GM19397 (cell line): Measurements from ENCODE around the gene GPLD1.

Source experiments
- ATAC-seq: cut with Tn5 transposase; IDR thresholded peaks from one replicate; pipeline ENCODE4 v1.9.1; 2021; ENCODE audit warnings: mild to moderate bottlenecking, moderate library complexity; ENCODE audit not compliant: unreplicated experiment

GPLD1 gene

DNA sequence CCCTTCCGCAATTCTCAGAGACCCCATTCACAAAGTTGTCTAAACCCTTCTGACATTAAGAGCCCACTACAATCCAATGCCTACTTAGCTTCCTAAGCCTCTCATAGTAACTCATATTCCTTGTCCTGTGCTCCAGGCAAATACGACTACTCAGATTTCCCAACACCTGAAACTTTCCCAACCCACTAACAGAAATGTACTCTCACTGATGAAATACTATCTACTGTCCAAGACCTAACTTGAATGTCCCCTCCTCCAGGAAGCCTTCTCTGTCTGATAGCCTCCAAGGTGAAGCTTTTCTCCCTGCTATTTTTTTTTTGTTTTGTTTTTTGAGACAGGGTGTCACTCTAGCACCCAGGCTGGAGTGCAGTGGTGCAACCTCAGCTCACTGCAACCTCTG lies 30.4 kb downstream of the GPLD1 start:
- no peak for ATAC-seq

DNA sequence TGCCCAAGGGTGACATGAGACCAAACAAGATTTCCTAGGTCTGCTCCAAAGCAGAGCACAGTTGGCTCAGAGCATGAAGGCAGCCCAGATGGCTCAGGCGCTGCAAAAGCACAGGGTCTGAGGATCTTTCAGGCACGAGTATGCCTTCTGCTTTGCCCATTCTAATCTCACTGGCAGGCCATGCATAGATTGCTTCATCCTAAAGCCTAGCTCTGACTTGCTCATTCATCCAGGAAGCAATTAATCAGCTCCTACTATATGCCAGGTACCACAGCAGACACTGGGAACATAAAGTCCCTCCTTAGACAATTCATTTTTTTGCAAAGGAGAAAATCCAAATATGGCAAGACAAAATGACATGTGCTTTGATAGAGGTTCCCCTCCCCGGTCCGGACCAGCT lies 31.2 kb downstream of the GPLD1 start:
- no peak for ATAC-seq

DNA sequence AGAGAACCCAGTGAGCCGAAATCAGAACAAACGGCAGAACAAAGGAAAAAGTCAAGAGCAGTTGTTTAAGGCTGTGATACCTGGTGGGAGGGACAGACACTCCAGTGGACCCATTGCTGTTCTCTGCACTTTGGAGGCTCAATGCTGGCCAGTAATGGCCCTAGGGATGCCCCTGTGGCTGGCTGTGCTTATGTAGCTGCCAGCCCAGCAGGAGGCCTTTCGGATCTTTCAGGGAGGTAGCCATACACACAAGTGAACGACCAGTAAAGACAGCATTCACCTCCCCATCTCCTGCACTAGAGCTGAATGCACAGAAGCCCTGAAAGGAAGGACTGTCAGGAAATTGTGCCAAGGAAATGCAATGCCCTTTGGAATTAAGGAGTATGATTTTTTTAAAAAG lies 34.3 kb downstream of the GPLD1 start:
- no peak for ATAC-seq

DNA sequence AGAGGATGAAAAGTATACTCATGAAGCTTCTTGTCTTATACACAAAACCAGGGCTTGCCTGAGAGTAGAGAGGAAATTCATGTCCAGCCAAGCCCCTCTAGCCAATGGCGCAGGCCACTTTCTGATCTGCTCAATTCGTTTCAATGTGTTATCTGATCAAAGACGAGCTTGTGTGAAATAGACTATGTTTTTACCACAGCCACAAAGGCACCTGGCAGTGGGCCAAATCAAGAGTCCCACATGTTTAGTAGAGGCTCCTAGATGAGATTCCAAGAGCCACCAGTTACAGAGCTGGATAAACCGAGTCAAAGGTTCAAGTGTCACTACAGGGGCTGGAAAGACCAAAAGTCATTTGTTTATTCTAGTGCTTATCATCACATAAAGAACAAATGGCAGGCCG lies 34.9 kb downstream of the GPLD1 start:
- no peak for ATAC-seq

DNA sequence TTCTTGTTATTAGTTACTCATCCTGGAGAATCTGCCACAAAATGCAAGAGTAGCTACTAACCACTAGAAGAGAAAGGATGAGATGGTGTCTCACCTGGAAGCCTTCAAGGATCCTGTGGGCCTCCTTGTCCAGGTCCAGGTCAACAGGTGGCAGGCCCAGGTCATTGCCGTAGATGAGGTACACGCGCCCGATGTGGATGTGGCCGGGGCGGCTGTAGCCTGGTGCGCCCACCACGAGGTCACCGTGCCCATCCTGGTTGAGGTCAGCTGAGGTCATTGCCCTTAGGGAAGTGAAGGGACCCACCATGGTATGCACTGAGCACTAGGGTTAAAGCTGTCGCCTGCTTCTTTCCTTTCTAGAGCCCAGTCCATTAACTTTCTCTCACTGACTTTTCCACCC lies 35.5 kb downstream of the GPLD1 start:
- ATAC-seq, result no peak

DNA sequence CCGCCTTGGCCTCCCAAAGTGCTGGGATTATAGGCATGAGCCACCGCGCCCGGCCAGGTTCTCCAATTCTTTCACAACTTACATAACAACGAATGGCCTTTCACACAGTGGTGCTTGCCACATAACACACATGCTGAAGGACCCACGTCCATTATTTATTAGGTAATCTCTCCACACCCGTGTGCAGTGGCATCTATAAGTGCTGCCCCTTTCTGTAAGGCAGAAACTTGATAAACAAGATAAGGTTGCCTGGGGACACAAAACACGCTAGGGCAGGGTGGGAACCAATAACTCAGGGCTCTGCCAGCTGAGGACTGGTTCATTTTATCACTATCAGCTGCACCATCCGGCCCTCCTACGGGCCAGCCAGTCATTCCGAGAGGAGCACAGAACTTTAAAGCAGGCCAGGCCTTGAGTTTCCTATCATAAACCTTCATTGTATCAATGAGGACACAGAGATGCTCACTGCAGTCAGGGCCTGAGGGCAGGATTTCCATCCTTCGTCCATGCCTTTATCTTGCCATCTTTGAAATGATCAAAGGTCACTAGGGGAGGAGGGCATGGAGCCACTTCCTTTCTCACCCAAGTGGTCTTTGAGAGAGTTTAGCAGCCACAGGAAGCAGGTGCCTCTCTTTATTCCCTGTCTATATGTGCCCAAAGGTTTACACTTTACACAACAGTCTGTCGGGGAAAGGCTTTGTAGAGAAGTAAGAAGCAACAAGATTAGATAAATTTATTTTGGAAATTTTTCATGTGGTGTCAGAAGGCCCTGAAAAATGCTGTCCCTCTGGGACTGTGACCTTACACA lies 37.6 kb downstream of the GPLD1 start:
- no peak for ATAC-seq

DNA sequence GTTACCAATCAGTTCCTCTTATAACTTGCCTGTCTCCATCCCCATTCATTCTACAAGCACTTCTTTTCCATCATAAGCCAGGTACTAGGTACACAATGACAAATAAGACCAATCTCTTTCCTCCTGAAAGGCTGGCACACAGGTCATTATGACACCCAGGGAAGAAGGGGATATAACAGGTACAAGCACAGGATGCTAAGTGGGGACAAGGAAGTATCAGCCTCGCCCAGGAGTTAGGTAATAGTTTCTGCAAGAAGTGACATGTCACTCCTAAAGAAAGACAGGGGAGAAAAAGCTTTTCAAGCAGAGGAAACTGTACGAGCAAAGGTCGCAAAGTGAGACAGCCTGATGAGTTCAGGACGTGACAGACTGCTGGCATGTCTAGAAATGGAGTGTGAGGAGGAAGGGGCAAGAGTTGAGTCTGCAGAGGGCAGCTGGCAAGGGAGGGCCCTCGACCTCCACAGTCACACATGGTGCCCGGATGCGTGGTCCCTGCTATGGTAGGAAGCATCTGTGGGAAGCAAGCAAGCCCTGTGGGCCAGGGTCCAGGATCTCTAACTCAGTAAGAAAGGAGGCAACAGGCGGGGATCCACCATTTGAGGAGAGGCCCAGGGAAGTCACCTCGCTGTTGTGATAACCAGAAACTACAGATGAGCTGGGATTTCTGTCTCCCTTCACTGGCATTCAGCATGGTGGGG lies 40.4 kb downstream of the GPLD1 start:
- no peak for ATAC-seq

DNA sequence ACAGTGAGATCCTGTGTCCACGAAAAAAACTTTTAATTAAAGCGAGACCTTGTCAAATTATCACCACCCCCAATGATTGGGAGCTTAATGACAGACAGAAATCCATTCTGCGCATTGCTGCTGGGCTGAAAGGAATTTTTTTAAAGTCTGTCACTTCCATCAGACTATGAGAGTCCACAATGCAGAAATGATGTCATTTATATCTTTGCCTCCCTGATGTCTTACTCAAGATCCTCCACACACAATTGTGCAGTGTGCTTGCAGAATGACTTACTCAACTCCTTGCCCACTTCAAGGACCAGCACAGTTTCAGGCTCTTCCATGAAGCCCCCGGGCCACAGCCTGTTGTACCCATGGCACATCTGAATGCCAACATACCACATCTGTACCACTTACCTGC lies 41.0 kb downstream of the GPLD1 start:
- ATAC-seq, result no peak

DNA sequence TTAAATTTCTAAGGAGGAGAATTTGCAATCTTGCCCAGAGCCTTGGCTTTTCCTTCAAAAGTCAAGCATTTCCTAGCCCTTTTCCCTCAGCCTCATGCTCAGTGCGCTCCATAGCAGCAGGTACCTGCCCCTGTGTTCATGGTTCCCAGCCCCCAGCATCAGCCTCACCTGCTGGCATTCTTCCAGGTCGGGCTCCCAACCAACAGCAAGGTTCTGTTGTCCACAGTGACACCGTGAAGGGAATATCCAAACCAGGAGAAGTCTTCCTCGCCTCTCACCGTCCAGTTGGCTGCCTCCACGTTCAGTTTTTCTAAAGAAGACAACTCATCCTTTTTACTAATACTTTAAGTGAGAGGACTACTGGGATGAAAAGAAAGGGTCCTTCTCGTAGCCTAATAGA lies 42.7 kb downstream of the GPLD1 start:
- ATAC-seq, result no peak

DNA sequence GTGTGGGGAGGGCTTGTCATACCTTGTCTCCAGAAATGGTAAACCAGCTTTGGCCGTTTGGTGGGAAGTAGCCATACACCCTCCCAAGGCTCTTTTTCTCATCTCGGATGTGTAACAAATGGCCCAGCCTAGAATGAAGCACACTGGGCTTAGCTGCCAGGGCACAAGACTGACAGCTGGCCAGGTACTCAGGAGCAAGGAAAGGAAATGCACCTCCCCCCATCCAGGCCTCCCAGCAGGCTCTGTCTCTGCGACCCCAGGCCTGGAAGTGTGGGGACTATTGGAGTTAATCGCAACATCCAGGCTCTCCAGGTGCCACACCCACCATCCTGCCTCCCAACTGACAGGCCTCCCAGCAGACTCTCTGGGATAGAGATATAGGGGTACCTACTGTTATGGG lies 43.7 kb downstream of the GPLD1 start:
- ATAC-seq, result no peak

DNA sequence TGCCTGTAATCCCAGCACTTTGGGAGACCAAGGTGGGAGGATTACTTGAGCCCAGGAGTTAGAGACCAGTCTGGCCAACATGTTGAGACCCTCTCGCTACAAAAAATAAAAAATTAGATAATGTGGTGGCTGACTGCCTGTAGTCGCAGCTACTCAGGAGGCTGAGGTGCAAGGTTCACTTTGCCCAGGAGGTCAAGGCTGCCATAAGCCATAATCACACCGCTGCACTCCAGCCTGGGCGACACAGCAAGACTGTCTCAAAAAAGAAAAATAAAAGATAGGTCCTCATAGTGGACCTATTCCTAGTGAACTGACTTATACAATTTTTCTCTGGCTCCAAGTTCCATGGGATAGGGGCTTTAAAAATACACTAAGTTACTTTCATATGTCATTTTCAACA lies 44.8 kb downstream of the GPLD1 start:
- no peak for ATAC-seq

DNA sequence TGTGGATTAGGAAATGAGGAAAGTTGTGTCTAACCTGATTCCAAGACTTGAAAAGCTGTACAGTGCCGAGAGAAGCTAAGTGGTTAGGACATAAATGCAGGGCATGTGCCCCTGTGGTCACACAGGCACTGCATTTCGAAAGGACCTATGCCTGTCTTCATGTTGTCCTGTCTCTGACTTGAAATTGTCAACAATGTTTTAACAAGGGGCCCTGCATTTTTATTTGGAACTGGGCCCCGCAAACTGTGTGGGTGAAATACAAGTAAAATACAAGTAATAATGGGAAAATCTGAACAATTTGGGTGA lies 47.8 kb downstream of the GPLD1 start:
- ATAC-seq, result no peak

DNA sequence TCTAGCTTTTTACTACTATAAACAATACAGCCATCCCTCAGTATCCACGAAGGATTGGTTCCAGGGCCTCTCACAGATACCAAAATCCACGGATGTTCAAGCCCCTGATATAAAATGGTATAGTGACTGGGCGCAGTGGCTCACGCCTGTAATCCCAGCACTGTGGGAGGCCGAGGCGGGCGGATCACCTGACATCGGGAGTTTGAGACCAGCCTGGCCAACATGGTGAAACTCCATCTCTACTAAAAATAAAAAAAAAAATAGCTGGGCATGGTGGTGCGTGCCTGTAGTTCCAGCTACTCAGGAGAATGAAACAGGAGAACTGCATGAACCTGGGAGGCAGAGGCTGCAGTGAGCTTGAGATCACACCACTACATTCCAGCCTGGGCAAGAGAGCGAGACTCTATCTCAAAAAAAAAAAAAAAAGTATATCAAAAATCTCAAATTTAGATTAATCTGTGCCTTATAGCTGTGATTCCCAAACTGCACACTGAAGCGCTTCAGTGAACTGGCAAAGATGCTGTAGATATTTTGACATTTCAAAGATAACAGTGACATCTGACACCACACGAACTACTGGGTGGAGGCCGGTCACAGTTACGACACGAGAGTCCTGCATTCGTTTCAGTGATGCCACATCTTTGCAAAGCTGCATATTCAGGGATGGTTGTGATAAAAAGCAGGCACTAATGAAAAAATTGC lies 48.3 kb downstream of the GPLD1 start:
- ATAC-seq, result no peak

DNA sequence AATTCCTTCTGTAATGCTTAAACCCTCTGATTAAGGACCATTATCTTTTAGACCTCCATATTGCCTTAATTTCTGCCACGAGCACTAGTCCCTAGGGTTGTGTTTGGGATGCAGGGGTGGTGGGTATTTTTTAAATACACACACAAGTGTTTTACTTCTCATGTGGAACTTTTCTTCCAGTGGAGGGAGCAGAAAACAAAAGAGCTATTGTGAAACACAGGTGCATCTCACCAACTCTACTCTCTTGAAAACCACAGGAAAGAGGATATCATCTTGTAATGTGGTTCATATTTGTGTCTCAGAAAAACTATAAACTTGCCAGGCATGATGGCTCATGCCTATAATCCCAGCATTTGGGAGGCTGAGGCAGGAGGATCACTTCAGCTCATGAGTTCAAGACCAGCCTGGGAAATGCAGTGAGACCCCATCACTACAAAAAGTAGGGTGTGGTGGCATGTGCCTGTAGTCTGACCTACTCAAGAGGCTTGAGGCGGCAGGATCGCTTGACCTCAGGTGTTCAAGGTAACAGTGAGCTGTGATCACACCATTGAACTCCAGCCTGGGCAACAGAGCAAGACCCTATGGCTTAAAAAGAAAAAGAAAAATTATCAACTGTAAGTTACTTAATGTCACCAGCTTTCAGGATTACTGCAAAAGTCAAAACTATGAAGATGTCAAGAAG lies 49.4 kb downstream of the GPLD1 start:
- ATAC-seq, result no peak

DNA sequence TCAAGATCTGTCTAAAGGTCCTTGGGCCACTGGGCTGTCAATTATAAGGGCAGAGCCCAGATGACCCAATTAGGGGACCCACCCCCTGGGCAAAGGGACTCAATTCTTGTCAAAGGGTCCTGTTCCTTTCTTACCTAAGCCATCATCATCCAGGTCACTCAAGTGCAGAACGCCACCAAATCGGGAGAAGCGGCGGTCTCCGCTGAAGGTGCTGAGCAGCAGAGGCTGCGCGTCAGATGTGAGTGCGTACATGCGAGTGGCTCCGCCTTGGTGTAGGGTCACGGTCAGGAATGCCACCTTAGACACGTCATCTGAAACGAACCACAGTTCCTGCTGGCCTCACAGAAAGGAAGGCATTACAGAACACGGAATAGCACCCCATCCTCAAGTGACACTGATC lies 52.4 kb downstream of the GPLD1 start:
- ATAC-seq, result no peak

DNA sequence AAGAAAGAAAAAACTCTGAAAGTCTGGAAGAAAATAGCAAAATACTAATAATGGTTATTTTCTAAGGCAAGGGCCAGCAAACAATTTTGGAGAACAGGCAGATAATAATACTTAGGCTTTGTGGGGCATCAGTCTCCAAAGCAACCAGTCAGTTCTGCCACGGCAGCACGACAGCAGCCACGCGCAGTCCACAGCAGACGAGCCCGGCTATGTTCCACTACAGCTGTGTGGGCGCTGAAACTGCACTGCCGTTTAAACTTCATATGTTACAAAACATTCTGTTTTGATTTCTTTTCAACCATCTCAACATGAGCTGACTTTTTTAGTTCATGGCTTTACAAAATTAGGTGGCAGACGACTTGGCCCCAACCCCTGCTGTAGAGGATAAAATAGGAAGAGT lies 56.8 kb downstream of the GPLD1 start:
- no peak for ATAC-seq

DNA sequence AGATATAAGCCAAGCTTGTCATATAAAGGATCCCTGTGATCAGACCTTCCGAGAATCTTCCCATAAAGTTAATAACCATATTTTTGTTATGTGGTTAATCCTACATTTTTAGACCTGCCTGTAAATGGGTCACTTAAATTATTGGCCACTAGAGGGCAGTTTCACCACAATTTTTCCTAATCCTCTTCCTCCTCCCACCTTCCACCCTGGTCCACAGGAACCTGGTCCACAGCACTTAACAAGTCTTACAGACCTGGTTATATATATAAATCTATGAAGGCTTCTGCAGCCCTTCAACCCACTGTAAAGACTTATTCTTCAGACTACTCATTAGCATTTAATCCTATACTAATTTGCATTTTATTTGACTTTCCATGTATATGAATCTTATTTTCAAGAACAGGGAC lies 58.3 kb downstream of the GPLD1 start:
- no peak for ATAC-seq

DNA sequence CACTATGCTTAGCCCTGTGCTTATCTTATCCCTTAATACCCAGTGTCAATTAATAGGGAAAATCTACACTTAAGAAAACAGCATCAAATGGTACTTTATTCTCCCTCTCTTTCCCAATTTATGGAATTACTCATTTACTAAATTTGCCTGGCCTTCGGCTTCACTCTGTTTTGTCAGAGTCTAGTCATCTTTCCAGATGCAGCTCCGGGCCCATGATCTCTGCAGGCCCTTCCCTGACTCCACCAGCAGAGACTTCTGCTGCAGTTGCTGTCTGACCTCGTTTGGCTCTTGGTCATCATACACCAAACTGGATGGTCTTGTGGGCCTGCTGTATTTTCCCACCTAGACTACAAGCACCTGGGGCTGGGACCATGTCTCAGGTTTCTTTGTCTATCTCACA lies 59.3 kb downstream of the GPLD1 start:
- ATAC-seq, result no peak

DNA sequence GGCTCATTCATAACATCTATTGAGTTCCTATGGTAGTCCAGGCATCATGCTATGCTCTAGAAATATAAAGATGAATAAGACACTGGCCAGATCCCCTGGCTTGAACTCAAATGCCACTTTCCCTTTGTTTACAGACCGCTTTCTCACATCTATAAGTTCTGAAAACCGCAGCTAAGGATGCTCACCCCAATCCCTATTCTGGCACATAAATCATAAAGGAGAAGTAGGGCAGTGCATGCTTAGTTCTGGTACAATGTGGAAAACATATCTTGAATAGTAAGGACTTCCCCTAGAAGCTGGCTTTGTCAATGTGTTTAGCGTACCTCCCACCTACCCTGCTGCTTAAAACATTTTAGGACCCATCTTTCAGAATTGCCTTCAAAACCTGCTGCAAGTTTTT lies 60.2 kb downstream of the GPLD1 start:
- ATAC-seq, result no peak

DNA sequence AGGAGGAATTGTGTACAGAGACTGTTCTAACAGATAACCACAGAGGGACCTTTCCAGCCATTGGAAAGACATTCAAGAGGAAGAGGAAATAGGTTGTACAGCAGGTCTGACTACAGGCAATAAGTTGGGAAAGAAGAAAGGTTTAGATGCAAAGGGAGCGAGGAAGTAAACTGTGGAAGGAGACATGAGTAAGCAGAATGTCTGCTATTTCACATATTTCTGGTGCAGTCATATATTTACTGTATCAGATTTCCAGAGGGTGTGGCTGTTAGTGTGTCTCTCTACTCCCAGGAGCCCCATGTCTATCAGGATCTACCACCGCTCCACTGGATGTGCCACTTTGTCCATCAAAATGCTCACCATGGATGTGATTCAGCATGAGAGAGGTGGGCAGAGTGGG lies 60.8 kb downstream of the GPLD1 start:
- ATAC-seq, result no peak

DNA sequence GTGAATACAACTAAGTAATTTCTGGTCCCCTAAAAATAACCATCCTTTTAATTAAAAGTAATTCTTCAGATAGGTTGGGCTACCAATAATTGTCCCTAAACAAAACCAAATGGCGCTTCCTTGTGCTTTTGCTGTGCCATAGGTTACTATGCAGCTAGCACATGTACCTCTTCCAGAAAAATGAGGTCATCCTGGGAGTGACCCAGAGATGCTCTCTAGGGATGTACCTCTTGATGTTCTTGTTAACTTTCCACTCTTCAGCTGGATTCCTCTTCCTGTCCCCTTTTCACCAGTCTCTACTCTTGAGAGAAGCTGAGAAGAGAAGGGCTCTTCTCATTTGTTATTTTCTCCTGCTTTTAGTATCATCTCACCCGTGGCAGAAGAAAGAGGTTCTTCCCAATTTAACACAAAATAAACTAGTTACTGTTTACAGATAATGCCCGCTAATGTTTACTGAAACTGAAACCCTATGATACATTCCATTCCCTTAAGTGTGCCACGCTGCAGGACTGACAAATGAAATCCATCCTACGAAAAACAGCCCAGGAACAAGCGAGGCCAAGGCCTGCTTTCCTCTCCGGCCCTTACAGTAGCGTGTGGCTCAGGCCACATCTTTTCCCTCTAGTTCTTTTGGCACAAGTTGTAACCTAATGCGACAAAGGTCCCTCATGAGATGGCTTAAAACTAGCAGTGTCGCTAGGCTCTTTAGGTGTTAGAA lies 62.5 kb downstream of the GPLD1 start:
- ATAC-seq, result no peak
